Adipocyte (in vitro differentiated cells): ENCODE results near the gene TECTA.

ENCODE experiments used
- DNase-seq: peaks from one replicate; pipeline ENCODE4 v3.0.0-alpha.2; 2015; ENCODE audit warnings: low read depth
- H3K27me3 ChIP-seq: replicated peaks from 2 replicates; pipeline ENCODE4 v1.7.0; 2013; ENCODE audit warnings: mild to moderate bottlenecking, low read length, moderate library complexity; ENCODE audit not compliant: control insufficient read depth, insufficient read depth
- H3K36me3 ChIP-seq: 2 replicates; pipeline ENCODE4 v1.7.0; 2013; ENCODE audit warnings: low read length, mild to moderate bottlenecking, moderate library complexity; ENCODE audit not compliant: control insufficient read depth, insufficient read depth, severe bottlenecking
- H3K4me1 ChIP-seq: 2 replicates; pipeline ENCODE4 v1.7.0; 2013; ENCODE audit warnings: mild to moderate bottlenecking, low read length, moderate library complexity; ENCODE audit not compliant: control insufficient read depth, insufficient read depth
- H3K4me3 ChIP-seq: 2 replicates; pipeline ENCODE4 v1.7.0; 2013; ENCODE audit warnings: mild to moderate bottlenecking, low read length, moderate library complexity
- H3K9ac ChIP-seq: 2 replicates; pipeline ENCODE4 v1.7.0; 2013; ENCODE audit warnings: mild to moderate bottlenecking, low read length, moderate library complexity
- H3K9me3 ChIP-seq: 2 replicates; pipeline ENCODE4 v1.7.0; 2013; ENCODE audit warnings: mild to moderate bottlenecking, low read length, moderate library complexity; ENCODE audit not compliant: control insufficient read depth

Gene TECTA

GRCh38 chr11:121067962-121068647 lies 32.9 kb upstream of the TECTA start:
- H3K36me3 ChIP-seq: peaks cover 66% of the 10 kb centered on the region
- H3K4me1 ChIP-seq: no peaks in the 10 kb centered on the region
- no peaks in the 10 kb centered on the region for H3K9me3 ChIP-seq
- H3K27me3 ChIP-seq: no peaks in the 10 kb centered on the region
- no peak overlapping the region for H3K4me3 ChIP-seq
- DNase-seq: peak; percentile 23
- no peak overlapping the region for H3K9ac ChIP-seq

DNA sequence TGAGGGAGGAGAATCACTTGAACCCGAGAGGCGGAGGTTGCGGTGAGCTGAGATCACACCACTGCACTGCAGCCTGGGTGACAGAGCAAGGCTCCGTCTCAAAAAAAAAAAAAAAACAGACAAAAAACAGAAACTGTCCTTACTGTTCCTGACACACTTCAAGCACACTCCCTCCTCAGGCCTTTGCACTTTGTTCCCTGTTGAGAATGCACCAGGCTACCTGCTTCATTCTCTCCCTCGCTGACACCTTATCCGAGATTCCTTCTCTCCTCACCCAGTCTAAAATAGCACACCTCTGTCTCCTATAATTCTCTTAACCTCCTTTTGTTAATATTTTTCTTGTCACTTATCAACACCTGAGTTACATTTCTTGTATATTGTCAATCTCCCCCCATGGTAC lies 32.3 kb upstream of the TECTA start:
- no peak overlapping the region for H3K9ac ChIP-seq

GRCh38 chr11:121070951-121071845 lies 29.8 kb upstream of the TECTA start:
- Histone ChIP-seq H3K27me3 (no peaks in the 10 kb centered on the region), H3K4me1 (no peaks in the 10 kb centered on the region), H3K36me3 (peaks cover 65% of the 10 kb centered on the region), H3K9ac (no peak overlapping the region), H3K4me3 (no peak overlapping the region), H3K9me3 (no peaks in the 10 kb centered on the region)
- peak; percentile 21 for DNase-seq

More for the DNA sequence above, 32.3 kb upstream of the TECTA start:
- DNase-seq: no peak
- Histone ChIP-seq H3K4me1 (no peaks in the 10 kb centered on the region), H3K27me3 (no peaks in the 10 kb centered on the region), H3K4me3 (no peak overlapping the region), H3K9me3 (no peaks in the 10 kb centered on the region), H3K36me3 (peaks cover 66% of the 10 kb centered on the region)

GRCh38 chr11:121071846-121072450 lies 29.1 kb upstream of the TECTA start:
- H3K36me3 ChIP-seq: peaks cover 58% of the 10 kb centered on the region
- no peaks in the 10 kb centered on the region for H3K4me1 ChIP-seq
- H3K9ac ChIP-seq: no peak overlapping the region
- no peaks in the 10 kb centered on the region for H3K9me3 ChIP-seq
- H3K4me3 ChIP-seq: no peak overlapping the region
- DNase-seq: no peak
- H3K27me3 ChIP-seq: no peaks in the 10 kb centered on the region

- no peaks in the 10 kb centered on the region for H3K27me3 ChIP-seq
- peaks cover 30% of the 10 kb centered on the region for H3K36me3 ChIP-seq
- H3K4me1 ChIP-seq: no peaks in the 10 kb centered on the region
- no peak overlapping the region for H3K9ac ChIP-seq
- DNase-seq: no peak
- no peak overlapping the region for H3K4me3 ChIP-seq
- no peaks in the 10 kb centered on the region for H3K9me3 ChIP-seq
Measured at GRCh38 chr11:121081321-121081720, 19.7 kb upstream of the TECTA start.

GRCh38 chr11:121082219-121082618 lies 18.8 kb upstream of the TECTA start:
- no peak overlapping the region for H3K4me3 ChIP-seq
- H3K36me3 ChIP-seq: peaks cover 39% of the 10 kb centered on the region
- DNase-seq: no peak
- no peak overlapping the region for H3K9ac ChIP-seq
- H3K4me1 ChIP-seq: peaks cover 3% of the 10 kb centered on the region
- no peaks in the 10 kb centered on the region for H3K9me3 ChIP-seq
- no peaks in the 10 kb centered on the region for H3K27me3 ChIP-seq

DNA sequence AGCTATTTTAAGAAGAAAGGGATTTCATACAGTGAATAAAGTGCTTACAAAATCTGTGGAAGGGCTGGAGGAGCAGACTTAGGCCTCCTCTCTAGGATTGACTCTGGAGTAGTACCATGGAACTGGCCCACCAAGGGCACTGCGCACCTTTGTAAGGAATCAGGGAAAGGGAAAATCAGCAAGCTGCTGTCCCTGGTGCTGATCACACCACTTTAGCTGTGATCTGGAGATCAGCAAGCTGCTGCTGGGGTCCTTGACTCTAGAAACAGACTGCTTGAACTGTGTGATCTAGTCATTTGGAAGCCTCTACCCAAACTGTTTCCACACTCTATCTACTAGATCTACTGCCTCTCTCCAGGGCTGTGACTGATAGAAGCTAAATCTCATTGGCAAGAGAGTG lies 18.4 kb upstream of the TECTA start:
- peaks cover 3% of the 10 kb centered on the region for H3K4me1 ChIP-seq
- DNase-seq: no peak

DNA sequence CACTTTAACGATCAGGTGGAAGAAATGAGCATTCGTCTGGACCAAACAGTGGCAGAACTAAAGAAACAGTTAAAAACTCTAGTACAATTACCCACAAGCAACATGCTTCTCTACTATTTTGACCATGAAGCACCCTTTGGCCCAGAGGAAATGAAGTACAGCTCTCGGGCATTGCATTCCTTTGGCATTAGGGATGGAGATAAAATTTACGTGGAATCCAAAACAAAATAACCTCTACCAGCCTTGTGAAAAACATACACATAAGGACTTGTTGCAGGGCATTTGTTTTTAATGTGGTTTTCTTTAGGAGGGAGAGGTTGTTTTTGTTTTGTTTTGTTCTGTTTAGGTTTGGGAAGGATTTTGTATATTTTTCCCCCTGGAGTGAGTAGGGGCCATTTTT lies 14.2 kb upstream of the TECTA start:
- DNase-seq: peak; percentile 70
- H3K27me3 ChIP-seq: no peaks in the 10 kb centered on the region
- H3K9ac ChIP-seq: no peak overlapping the region
- H3K4me3 ChIP-seq: no peak overlapping the region
- H3K9me3 ChIP-seq: no peaks in the 10 kb centered on the region
- peaks cover 5% of the 10 kb centered on the region for H3K4me1 ChIP-seq
- peaks cover 37% of the 10 kb centered on the region for H3K36me3 ChIP-seq

More for the DNA sequence above, 18.4 kb upstream of the TECTA start:
- Histone ChIP-seq H3K9me3 (no peaks in the 10 kb centered on the region), H3K36me3 (peaks cover 43% of the 10 kb centered on the region), H3K4me3 (no peak overlapping the region), H3K9ac (no peak overlapping the region), H3K27me3 (no peaks in the 10 kb centered on the region)

DNA sequence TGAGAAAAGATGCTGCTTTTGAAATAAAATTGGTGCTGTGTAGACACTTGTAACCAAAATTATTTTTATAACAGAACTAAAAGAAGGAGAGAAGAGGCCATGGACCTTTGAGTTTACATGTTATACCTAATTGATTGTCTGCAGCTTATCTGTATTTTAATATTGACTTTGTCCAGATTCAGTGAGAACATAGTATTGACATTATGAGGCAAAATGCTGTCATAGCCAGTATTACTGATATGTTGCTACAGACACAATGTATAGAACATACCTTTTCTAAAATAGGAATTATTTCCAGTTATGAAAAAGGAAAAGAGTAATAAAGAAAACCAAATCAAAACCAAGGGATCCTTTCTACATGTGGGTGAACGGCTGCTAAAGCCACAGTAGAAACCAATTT lies 11.5 kb upstream of the TECTA start:
- Histone ChIP-seq H3K9ac (no peak overlapping the region), H3K9me3 (no peaks in the 10 kb centered on the region), H3K27me3 (no peaks in the 10 kb centered on the region), H3K4me3 (no peak overlapping the region), H3K36me3 (peaks cover 27% of the 10 kb centered on the region), H3K4me1 (peaks cover 5% of the 10 kb centered on the region)
- DNase-seq: no peak

DNA sequence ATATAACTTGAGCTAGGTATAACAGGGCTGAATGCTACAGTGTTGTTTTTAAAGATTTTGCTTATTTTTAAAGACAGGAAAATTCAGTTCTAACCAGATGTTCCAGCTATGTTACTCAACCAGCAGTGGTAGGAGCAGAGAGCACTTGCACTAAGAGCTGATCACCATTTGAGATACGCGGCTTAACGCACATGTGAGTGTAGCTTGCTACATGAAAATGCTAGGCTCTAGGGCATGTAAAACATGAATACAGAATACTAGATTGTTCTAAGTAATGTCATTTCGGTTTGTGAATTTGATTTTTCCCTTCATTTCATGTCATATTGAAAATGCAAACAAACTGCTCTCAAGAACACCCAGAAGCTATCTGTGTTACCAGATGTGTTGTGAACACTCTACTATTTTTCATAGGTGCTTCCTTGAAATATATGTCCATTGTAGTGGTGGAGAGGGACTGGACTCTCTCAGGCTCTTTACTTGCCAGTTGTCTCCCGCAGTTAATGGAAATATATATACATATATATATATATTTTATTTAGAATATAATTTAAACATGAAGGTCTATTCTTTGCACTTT lies 10.8 kb upstream of the TECTA start:
- DNase-seq: no peak
- Histone ChIP-seq H3K4me3 (no peak overlapping the region), H3K4me1 (peaks cover 5% of the 10 kb centered on the region), H3K9ac (no peak overlapping the region), H3K9me3 (no peaks in the 10 kb centered on the region), H3K36me3 (peaks cover 27% of the 10 kb centered on the region), H3K27me3 (no peaks in the 10 kb centered on the region)
